ENCODE results near the gene PFN3.
"Not testable (repeated sequence)": the region's sequence is repeated elsewhere in the genome, so short reads cannot be mapped to it uniquely, and the experiment has no call there.

Gene PFN3

GRCh38 chr5:177366528-177367322, 33.7 kb downstream of the PFN3 start:
- Histone ChIP-seq H3K36me3 (ENCODE audit: control insufficient read depth, insufficient read depth, low read length) (peaks cover 45% of the 10 kb centered on the region), H3K27ac (ENCODE audit: insufficient read depth, low read length, poor library complexity, severe bottlenecking) (no peak overlapping the region)
- DNase-seq, result no peak

DNA sequence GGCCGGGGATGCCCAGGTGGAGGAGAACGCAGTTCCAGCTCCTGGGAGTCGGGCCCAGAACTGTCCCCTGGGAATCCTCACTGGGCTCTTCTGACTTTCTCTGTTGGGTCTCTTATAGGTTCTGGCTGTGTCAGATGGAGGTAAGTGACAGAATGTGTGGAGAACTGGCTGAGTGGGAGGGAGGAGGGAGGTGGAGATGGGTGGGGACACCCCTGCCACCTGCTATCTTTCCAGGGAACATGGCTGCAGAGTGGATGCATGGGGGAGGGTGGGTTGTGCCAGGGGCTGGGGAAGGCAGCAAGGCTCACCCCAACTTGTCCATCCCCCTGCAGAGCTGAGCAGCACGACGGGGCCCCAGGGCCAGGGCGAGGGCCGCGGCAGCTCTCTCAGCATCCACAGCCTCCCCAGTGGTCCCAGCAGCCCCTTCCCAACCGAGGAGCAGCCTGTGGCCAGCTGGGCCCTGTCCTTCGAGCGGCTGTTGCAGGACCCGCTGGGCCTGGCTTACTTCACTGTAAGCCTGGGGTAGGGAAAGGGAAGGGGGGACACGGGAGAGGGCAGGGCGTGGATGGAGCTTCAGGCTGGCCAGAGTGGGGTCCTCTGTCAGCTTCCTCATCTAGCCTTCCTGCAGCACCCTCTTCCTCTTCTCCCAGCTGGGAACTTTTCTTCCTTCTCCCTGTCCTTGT, 34.5 kb downstream of the PFN3 start:
- Histone ChIP-seq H3K4me3 (ENCODE audit: insufficient read depth, low read depth, low read length, poor library complexity, severe bottlenecking) (no peak overlapping the region), H3K27ac (ENCODE audit: insufficient read depth, low read length, poor library complexity, severe bottlenecking) (no peak overlapping the region)

More at GRCh38 chr5:177366528-177367322, 33.7 kb downstream of the PFN3 start:
- H3K9me3 ChIP-seq (ENCODE audit: control insufficient read depth, low read length), result no peaks in the 10 kb centered on the region
- peaks cover 50% of the 10 kb centered on the region for H3K4me1 ChIP-seq (ENCODE audit: control insufficient read depth, insufficient read depth, low read length, poor library complexity, severe bottlenecking)
- no peaks in the 10 kb centered on the region for H3K27me3 ChIP-seq (replicated peaks; ENCODE audit: control insufficient read depth, insufficient read depth, low read length, poor library complexity, severe bottlenecking)
- H3K4me3 ChIP-seq (ENCODE audit: insufficient read depth, low read depth, low read length, poor library complexity, severe bottlenecking), result no peak overlapping the region

GRCh38 chr5:177364159-177364962, 36.1 kb downstream of the PFN3 start:
- no peak for DNase-seq
- no peaks in the 10 kb centered on the region for H3K9me3 ChIP-seq (ENCODE audit: control insufficient read depth, low read length)
- peaks cover 42% of the 10 kb centered on the region for H3K36me3 ChIP-seq (ENCODE audit: control insufficient read depth, insufficient read depth, low read length)
- H3K27me3 ChIP-seq (replicated peaks; ENCODE audit: control insufficient read depth, insufficient read depth, low read length, poor library complexity, severe bottlenecking), result no peaks in the 10 kb centered on the region
- H3K4me3 ChIP-seq (ENCODE audit: insufficient read depth, low read depth, low read length, poor library complexity, severe bottlenecking), result no peak overlapping the region
- no peak overlapping the region for H3K27ac ChIP-seq (ENCODE audit: insufficient read depth, low read length, poor library complexity, severe bottlenecking)
- peaks cover 54% of the 10 kb centered on the region for H3K4me1 ChIP-seq (ENCODE audit: control insufficient read depth, insufficient read depth, low read length, poor library complexity, severe bottlenecking)

More for the DNA sequence above, 34.5 kb downstream of the PFN3 start:
- DNase-seq, result no peak
- H3K27me3 ChIP-seq (replicated peaks; ENCODE audit: control insufficient read depth, insufficient read depth, low read length, poor library complexity, severe bottlenecking), result no peaks in the 10 kb centered on the region
- peaks cover 50% of the 10 kb centered on the region for H3K4me1 ChIP-seq (ENCODE audit: control insufficient read depth, insufficient read depth, low read length, poor library complexity, severe bottlenecking)
- H3K36me3 ChIP-seq (ENCODE audit: control insufficient read depth, insufficient read depth, low read length), result peaks cover 45% of the 10 kb centered on the region
- no peaks in the 10 kb centered on the region for H3K9me3 ChIP-seq (ENCODE audit: control insufficient read depth, low read length)

DNA sequence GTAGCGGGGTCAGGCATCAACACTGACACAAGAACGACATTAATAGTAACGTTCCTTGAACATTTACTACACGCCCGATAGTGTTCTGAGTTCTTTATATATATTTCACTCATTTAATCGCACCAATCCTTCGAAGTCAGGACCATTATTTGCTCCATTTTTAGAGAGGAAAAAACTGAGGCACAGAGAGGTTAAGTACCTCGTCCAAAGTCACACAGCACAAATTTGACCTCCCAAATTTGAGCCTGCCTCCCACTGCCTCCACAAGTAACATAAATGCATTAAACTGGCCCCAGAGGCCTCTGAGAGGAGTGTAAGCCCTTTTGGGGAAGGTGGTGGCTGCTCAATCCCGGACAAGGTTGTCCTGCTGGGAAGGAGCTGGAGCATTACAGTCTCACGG, 36.9 kb downstream of the PFN3 start:
- peak overlapping the region; percentile 88 for H3K27ac ChIP-seq (ENCODE audit: insufficient read depth, low read length, poor library complexity, severe bottlenecking)
- H3K4me1 ChIP-seq (ENCODE audit: control insufficient read depth, insufficient read depth, low read length, poor library complexity, severe bottlenecking), result peaks cover 61% of the 10 kb centered on the region
- no peaks in the 10 kb centered on the region for H3K27me3 ChIP-seq (replicated peaks; ENCODE audit: control insufficient read depth, insufficient read depth, low read length, poor library complexity, severe bottlenecking)
- peak overlapping the region; percentile 47 for H3K4me3 ChIP-seq (ENCODE audit: insufficient read depth, low read depth, low read length, poor library complexity, severe bottlenecking)
- peaks cover 34% of the 10 kb centered on the region for H3K36me3 ChIP-seq (ENCODE audit: control insufficient read depth, insufficient read depth, low read length)
- H3K9me3 ChIP-seq (ENCODE audit: control insufficient read depth, low read length), result no peaks in the 10 kb centered on the region
- DNase-seq, result no peak

- Histone ChIP-seq H3K4me3 (ENCODE audit: insufficient read depth, low read depth, low read length, poor library complexity, severe bottlenecking) (peak overlapping the region; percentile 47), H3K27ac (ENCODE audit: insufficient read depth, low read length, poor library complexity, severe bottlenecking) (peak overlapping the region; percentile 88), H3K4me1 (ENCODE audit: control insufficient read depth, insufficient read depth, low read length, poor library complexity, severe bottlenecking) (peaks cover 63% of the 10 kb centered on the region), H3K36me3 (ENCODE audit: control insufficient read depth, insufficient read depth, low read length) (peaks cover 27% of the 10 kb centered on the region), H3K9me3 (ENCODE audit: control insufficient read depth, low read length) (no peaks in the 10 kb centered on the region), H3K27me3 (replicated peaks; ENCODE audit: control insufficient read depth, insufficient read depth, low read length, poor library complexity, severe bottlenecking) (no peaks in the 10 kb centered on the region)
- DNase-seq, result peak; percentile 69 to 78 (median 73)
Observed at GRCh38 chr5:177362610-177363507, 37.6 kb downstream of the PFN3 start.

GRCh38 chr5:177362292-177362609, 38.2 kb downstream of the PFN3 start:
- Histone ChIP-seq H3K4me3 (ENCODE audit: insufficient read depth, low read depth, low read length, poor library complexity, severe bottlenecking) (peak overlapping the region; percentile 47), H3K36me3 (ENCODE audit: control insufficient read depth, insufficient read depth, low read length) (peaks cover 21% of the 10 kb centered on the region), H3K9me3 (ENCODE audit: control insufficient read depth, low read length) (no peaks in the 10 kb centered on the region), H3K27ac (ENCODE audit: insufficient read depth, low read length, poor library complexity, severe bottlenecking) (peak overlapping the region; percentile 88), H3K27me3 (replicated peaks; ENCODE audit: control insufficient read depth, insufficient read depth, low read length, poor library complexity, severe bottlenecking) (no peaks in the 10 kb centered on the region), H3K4me1 (ENCODE audit: control insufficient read depth, insufficient read depth, low read length, poor library complexity, severe bottlenecking) (peaks cover 66% of the 10 kb centered on the region)
- DNase-seq, result no peak

GRCh38 chr5:177361418-177362291, 38.8 kb downstream of the PFN3 start:
- peaks cover 72% of the 10 kb centered on the region for H3K4me1 ChIP-seq (ENCODE audit: control insufficient read depth, insufficient read depth, low read length, poor library complexity, severe bottlenecking)
- no peaks in the 10 kb centered on the region for H3K27me3 ChIP-seq (replicated peaks; ENCODE audit: control insufficient read depth, insufficient read depth, low read length, poor library complexity, severe bottlenecking)
- H3K27ac ChIP-seq (ENCODE audit: insufficient read depth, low read length, poor library complexity, severe bottlenecking), result peak overlapping the region; percentile 88
- DNase-seq, result no peak
- H3K36me3 ChIP-seq (ENCODE audit: control insufficient read depth, insufficient read depth, low read length), result peaks cover 15% of the 10 kb centered on the region
- peak overlapping the region; percentile 47 for H3K4me3 ChIP-seq (ENCODE audit: insufficient read depth, low read depth, low read length, poor library complexity, severe bottlenecking)
- H3K9me3 ChIP-seq (ENCODE audit: control insufficient read depth, low read length), result no peaks in the 10 kb centered on the region

DNA sequence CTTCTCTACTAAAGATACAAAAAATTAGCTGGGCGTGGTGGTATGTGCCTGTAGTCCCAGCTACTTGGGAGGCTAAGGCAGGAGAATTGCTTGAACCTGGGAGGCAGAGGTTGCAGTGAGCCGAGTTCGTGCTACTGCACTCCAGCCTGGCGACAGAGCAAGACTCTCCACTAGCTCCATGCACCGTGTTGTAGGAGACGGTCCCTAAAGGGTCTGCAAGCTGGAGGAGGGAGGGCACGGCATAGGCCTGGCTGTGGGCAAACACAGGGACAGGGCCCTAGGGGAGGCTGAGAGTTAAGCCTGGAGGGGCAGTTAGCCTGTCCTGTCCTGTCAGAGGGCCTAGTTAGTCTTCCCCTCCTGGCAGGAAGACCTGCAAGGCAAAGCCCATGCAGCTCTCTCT, 39.7 kb downstream of the PFN3 start:
- Histone ChIP-seq H3K4me1 (ENCODE audit: control insufficient read depth, insufficient read depth, low read length, poor library complexity, severe bottlenecking) (peaks cover 75% of the 10 kb centered on the region), H3K27ac (ENCODE audit: insufficient read depth, low read length, poor library complexity, severe bottlenecking) (peak overlapping the region; percentile 88)
- not testable (repeated sequence) for H3K9me3 ChIP-seq (ENCODE audit: control insufficient read depth, low read length); H3K27me3 ChIP-seq (replicated peaks; ENCODE audit: control insufficient read depth, insufficient read depth, low read length, poor library complexity, severe bottlenecking); DNase-seq; H3K36me3 ChIP-seq (ENCODE audit: control insufficient read depth, insufficient read depth, low read length); H3K4me3 ChIP-seq (ENCODE audit: insufficient read depth, low read depth, low read length, poor library complexity, severe bottlenecking)

- Histone ChIP-seq H3K4me3 (ENCODE audit: insufficient read depth, low read depth, low read length, poor library complexity, severe bottlenecking) (peak overlapping the region; percentile 1), H3K9me3 (ENCODE audit: control insufficient read depth, low read length) (no peaks in the 10 kb centered on the region), H3K4me1 (ENCODE audit: control insufficient read depth, insufficient read depth, low read length, poor library complexity, severe bottlenecking) (peaks cover 74% of the 10 kb centered on the region), H3K36me3 (ENCODE audit: control insufficient read depth, insufficient read depth, low read length) (peaks cover 4% of the 10 kb centered on the region), H3K27ac (ENCODE audit: insufficient read depth, low read length, poor library complexity, severe bottlenecking) (peak overlapping the region; percentile 80), H3K27me3 (replicated peaks; ENCODE audit: control insufficient read depth, insufficient read depth, low read length, poor library complexity, severe bottlenecking) (no peaks in the 10 kb centered on the region)
- DNase-seq, result no peak
Observed at GRCh38 chr5:177359860-177360259, 40.6 kb downstream of the PFN3 start.

All from effector memory CD4-positive, alpha-beta T cell (primary cell).